ENCODE data around the gene HSD17B4. TPM values are rescaled to one million over a fixed set of nuclear protein-coding genes. Genes with fewer than 3 reads are reported as not detected.

Gene HSD17B4
- total and polyA plus RNA-seq, 12 donors = 130 to 325 (median 216) TPM

- Histone ChIP-seq H3K9me3 (no peaks in the 10 kb centered on the region), H3K4me1 (peaks cover 0 to 20% (median 0%) of the 10 kb centered on the region in 9 donors), H3K27me3 (peaks cover 0 to 29% (median 0%) of the 10 kb centered on the region in 7 donors), H3K27ac (no peak overlapping the region), H3K4me3 (no peak overlapping the region), H3K36me3 (no peaks in the 10 kb centered on the region)
- no peak for ATAC-seq
- no peak for DNase-seq
- no peak for TF ChIP-seq CTCF (IDR thresholded peaks at IDR 0.05)
- intact Hi-C loops (cut with DNase I) = loop anchor here in 1 of 10 donors (10.0 kb wide), 1 partner anchor 61 kb away; no protein-coding TSS in a partner anchor
- 35 to 43% methylated on average over 4 of the region's 4 CpGs for WGBS, 2 donors
Observed at GRCh38 chr5:119405419-119405818, 46.9 kb upstream of the HSD17B4 start.

- Histone ChIP-seq H3K36me3 (no peaks in the 10 kb centered on the region), H3K27me3 (peaks cover 0 to 29% (median 0%) of the 10 kb centered on the region in 7 donors), H3K4me1 (peaks cover 0 to 32% (median 0%) of the 10 kb centered on the region in 9 donors), H3K27ac (no peak overlapping the region), H3K4me3 (no peak overlapping the region), H3K9me3 (no peaks in the 10 kb centered on the region)
- ATAC-seq = no peak
- TF ChIP-seq CTCF (IDR thresholded peaks at IDR 0.05) = no peak
- DNase-seq = no peak
- WGBS, 2 donors = 85 to 87% methylated on average over 5 of the region's 5 CpGs
- intact Hi-C loops (cut with DNase I) = loop anchor here in 1 of 10 donors (10.0 kb wide), 1 partner anchor 62 kb away; no protein-coding TSS in a partner anchor
Observed at GRCh38 chr5:119406551-119407110, 45.7 kb upstream of the HSD17B4 start.

GRCh38 chr5:119409235-119409815 lies 43.0 kb upstream of the HSD17B4 start:
- Histone ChIP-seq H3K27ac (no peak overlapping the region), H3K4me3 (no peak overlapping the region), H3K9me3 (no peaks in the 10 kb centered on the region), H3K27me3 (peaks cover 0 to 29% (median 0%) of the 10 kb centered on the region in 7 donors), H3K4me1 (peaks cover 0 to 45% (median 0%) of the 10 kb centered on the region in 9 donors), H3K36me3 (no peaks in the 10 kb centered on the region)
- intact Hi-C loops (cut with DNase I) = loop anchor here in 1 of 10 donors (10.0 kb wide), 1 partner anchor 65 kb away; no protein-coding TSS in a partner anchor
- TF ChIP-seq CTCF (IDR thresholded peaks at IDR 0.05) = peak in 1 of 9 donors; percentile 7
- 68 to 76% methylated on average over 3 of the region's 3 CpGs for WGBS, 2 donors
- no peak for DNase-seq
- ATAC-seq = no peak

GRCh38 chr5:119410448-119411159 lies 41.7 kb upstream of the HSD17B4 start:
- ATAC-seq (no peak), DNase-seq (no peak)
- no peak for TF ChIP-seq CTCF (IDR thresholded peaks at IDR 0.05)
- WGBS, 2 donors = 84 to 91% methylated on average over 4 of the region's 4 CpGs
- no peaks in the 10 kb centered on the region for H3K36me3 ChIP-seq
- intact Hi-C loops (cut with DNase I) = loop anchor here in 8 of 10 donors (5.0 to 10.0 kb wide), 9 partner anchors 53 to 426 kb away; partner anchors contain the start of genes DTWD2 (in 3 of the 8) and TNFAIP8 (in 1 of the 8)
- no peak overlapping the region for H3K4me3 ChIP-seq
- no peaks in the 10 kb centered on the region for H3K9me3 ChIP-seq
- peaks cover 0 to 29% (median 0%) of the 10 kb centered on the region in 7 donors for H3K27me3 ChIP-seq
- peaks cover 0 to 35% (median 0%) of the 10 kb centered on the region in 9 donors for H3K4me1 ChIP-seq
- H3K27ac ChIP-seq = no peak overlapping the region

Data from heart right ventricle (tissue), 16 donors.